HG02973 (cell line): ENCODE data around the gene GRIK2.

ENCODE experiments used
- ATAC-seq: cut with Tn5 transposase; IDR thresholded peaks from one replicate; pipeline ENCODE4 v1.9.1; 2021; ENCODE audit warnings: moderate library complexity; ENCODE audit not compliant: unreplicated experiment

Gene GRIK2

GRCh38 chr6:101770116-101770515 is 376.6 kb downstream of the GRIK2 start:
- ATAC-seq = no peak

GRCh38 chr6:101776919-101777350 is 383.4 kb downstream of the GRIK2 start:
- ATAC-seq = no peak

GRCh38 chr6:101777646-101778045 is 384.1 kb downstream of the GRIK2 start:
- ATAC-seq = no peak

GRCh38 chr6:101779051-101779844 is 385.7 kb downstream of the GRIK2 start:
- no peak for ATAC-seq

GRCh38 chr6:101783287-101783686 is 389.8 kb downstream of the GRIK2 start:
- ATAC-seq = no peak

GRCh38 chr6:101784094-101784493 is 390.6 kb downstream of the GRIK2 start:
- no peak for ATAC-seq

GRCh38 chr6:101799531-101799930 is 406.0 kb downstream of the GRIK2 start:
- ATAC-seq = no peak

- no peak for ATAC-seq
These were observed 407.1 kb downstream of the GRIK2 start for GRCh38 chr6:101800598-101800997.

GRCh38 chr6:101803136-101803535 is 409.6 kb downstream of the GRIK2 start:
- no peak for ATAC-seq

- no peak for ATAC-seq
These were observed 412.7 kb downstream of the GRIK2 start for GRCh38 chr6:101806241-101806640.

GRCh38 chr6:101811108-101811507 is 417.6 kb downstream of the GRIK2 start:
- no peak for ATAC-seq

- ATAC-seq = no peak
These were observed 423.2 kb downstream of the GRIK2 start for GRCh38 chr6:101816716-101817115.

- no peak for ATAC-seq
These were observed 424.5 kb downstream of the GRIK2 start for GRCh38 chr6:101818051-101818450.

GRCh38 chr6:101824551-101825345 is 431.2 kb downstream of the GRIK2 start:
- no peak for ATAC-seq

- ATAC-seq = no peak
These were observed 432.8 kb downstream of the GRIK2 start for GRCh38 chr6:101826269-101826668.

GRCh38 chr6:101826678-101827077 is 433.2 kb downstream of the GRIK2 start:
- ATAC-seq = no peak

GRCh38 chr6:101830501-101831031 is 437.1 kb downstream of the GRIK2 start:
- ATAC-seq = no peak

- ATAC-seq = no peak
These were observed 438.9 kb downstream of the GRIK2 start for GRCh38 chr6:101832371-101832770.

GRCh38 chr6:101840100-101840499 is 446.6 kb downstream of the GRIK2 start:
- ATAC-seq = no peak

- peak; percentile 58 for ATAC-seq
These were observed 451.7 kb downstream of the GRIK2 start for GRCh38 chr6:101845172-101845571.

- peak; percentile 94 for ATAC-seq
These were observed 452.1 kb downstream of the GRIK2 start for GRCh38 chr6:101845621-101846020.

GRCh38 chr6:101847690-101848089 is 454.2 kb downstream of the GRIK2 start:
- ATAC-seq = no peak
